Measurements from ENCODE around the gene AMACR.
"Not testable (repeated sequence)": the region's sequence is repeated elsewhere in the genome, so short reads cannot be mapped to it uniquely, and the experiment has no call there.

Gene AMACR

GRCh38 chr5:34035756-34036155 is 27.9 kb upstream of the AMACR start:
- no peak for DNase-seq

GRCh38 chr5:34034534-34035327 is 26.9 kb upstream of the AMACR start:
- no peak for DNase-seq

DNA sequence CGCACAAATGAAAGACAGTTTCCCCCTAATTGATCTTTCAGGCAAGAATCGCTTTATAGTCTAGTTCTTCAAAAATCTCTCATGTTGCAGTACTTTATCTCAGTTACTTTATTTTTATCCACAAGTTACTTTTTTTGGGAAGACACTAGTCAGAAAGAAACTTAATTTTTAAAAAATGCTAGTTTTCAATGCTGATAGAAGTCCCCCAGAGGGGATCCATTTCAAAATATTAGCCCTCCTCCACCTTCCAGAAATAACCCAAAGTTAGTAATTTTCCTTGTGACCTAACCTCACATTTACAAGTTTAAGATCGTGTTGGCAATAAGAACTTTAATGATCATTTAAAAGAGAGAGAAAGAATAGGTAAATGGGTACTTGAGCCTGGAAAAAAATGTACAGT is 24.1 kb upstream of the AMACR start:
- no peak for DNase-seq

GRCh38 chr5:34031117-34031516 is 23.3 kb upstream of the AMACR start:
- no peak for DNase-seq

GRCh38 chr5:34030585-34030984 is 22.7 kb upstream of the AMACR start:
- DNase-seq = not testable (repeated sequence)

DNA sequence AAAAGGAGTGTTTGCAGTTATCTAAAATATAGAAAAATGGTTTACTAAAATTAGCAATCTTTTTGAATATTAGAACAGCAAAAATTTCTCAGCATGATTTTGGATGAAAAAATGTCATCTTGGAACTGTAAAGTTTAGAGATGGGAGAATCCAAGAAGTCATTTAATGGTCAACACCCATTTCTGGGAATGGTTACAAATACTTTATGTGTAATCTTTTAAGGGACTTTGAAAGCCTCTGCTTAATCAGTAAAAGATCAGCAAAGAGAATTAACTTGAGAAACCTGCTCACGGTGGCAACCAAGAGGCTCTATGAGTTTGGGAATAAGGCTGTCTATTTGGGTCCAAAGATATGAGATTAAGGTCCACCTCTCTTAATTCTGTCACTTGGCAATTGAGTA is 22.2 kb upstream of the AMACR start:
- DNase-seq = no peak

GRCh38 chr5:34028349-34028748 is 20.5 kb upstream of the AMACR start:
- DNase-seq = no peak

GRCh38 chr5:34026089-34026761 is 18.4 kb upstream of the AMACR start:
- DNase-seq = no peak

DNA sequence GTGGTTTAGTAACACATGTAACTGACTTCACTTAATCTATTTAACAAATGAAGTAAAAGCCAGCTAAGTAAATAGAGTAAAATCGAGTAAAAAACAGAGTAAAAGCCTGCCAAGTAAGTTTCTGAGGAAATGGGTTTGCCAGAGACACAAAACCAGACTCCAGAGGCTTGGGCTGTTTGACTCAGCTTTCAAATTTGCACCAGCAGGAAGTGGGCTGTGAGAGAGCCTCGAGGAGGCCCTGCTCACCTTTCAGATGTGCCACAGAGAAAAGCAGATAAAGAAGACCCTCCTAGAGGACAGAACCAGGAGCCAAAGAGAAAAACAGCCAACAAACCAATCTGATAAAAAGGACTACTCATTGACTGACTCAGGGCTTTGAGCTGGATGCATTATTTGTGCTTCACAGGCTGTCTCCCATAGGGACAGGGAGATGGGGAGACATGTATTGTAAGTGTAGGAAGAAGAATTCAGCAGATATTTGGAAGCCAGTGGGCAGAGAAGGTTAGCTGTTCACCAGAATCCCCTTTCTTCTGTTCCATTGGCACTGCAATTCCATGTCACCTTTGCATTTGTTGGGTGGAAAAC is 14.4 kb upstream of the AMACR start:
- no peak for DNase-seq

DNA sequence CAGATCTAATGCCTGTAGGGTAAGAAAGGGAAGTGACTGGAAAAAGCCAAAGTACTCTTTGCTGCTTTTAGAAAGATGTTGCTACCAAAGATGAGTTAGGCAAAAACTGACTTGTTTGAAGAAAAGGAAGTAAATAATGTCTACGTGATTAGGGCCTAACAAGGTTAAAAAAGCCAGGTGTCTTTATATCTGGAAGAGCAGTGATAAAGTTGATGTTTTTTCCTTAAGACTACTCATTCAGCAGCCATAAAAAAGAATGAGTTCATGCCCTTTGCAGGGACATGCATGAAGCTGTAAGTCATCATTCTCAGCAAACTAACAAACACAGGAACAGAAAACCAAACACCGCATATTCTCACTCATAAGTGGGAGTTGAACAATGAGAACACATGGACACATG is 13.5 kb upstream of the AMACR start:
- DNase-seq = no peak

DNA sequence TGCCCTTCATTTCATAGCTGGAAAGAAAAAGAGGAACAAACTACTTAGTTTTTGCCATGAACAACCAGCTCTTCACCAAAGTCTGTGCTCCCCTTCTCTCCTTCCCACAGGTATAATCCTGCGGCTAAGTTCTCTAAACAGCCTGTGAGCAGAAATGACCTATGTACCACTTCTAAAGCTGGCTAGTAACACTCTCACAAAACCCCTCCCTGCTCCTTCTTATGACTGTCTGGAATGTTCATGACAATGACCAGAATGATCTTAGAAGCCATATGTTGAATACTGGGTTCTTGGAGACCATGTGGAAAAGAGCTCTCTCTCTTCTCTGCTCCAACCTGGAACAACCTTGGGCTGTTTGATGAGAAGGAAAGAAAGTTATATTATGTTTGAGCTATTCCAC is 12.9 kb upstream of the AMACR start:
- no peak for DNase-seq

DNA sequence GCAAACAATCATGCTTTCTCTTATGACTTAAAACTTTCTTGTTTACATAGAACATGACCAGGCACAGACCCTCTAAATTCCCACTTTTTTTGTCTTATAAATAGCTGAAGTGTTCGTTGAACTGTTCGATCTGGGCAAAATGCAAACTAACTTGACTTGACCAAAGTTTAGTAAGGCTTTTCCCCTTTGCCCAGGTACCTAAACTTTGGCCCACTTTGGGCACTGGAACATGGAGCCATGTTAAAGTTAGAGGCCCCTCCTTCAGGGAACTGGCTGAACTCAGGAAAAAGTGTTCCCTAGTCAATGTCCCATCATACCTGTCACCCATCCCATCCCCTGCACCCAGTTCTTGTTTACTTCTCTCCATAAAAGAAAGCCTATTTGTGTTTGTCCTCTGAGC is 9.4 kb upstream of the AMACR start:
- no peak for DNase-seq

DNA sequence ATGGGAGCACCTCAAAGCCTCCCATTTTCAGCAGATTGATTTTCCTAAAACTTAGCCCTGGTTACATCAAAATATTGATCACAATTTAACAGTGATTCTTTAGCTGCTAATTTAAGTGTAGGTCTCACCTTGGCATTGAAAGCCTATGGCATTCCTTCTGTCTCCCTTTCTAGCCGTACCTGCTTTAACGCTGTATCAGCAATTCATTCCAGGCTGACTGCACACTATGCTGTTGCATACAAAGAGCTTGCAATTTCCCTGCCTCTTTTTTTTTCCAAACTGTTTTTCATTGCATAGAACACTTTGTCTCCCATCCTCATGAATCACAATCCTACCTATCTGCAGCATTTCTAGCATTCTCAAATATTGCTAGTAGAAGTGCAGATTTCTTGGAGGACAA is 8.9 kb upstream of the AMACR start:
- no peak for DNase-seq

GRCh38 chr5:34016222-34016621 is 8.4 kb upstream of the AMACR start:
- no peak for DNase-seq

DNA sequence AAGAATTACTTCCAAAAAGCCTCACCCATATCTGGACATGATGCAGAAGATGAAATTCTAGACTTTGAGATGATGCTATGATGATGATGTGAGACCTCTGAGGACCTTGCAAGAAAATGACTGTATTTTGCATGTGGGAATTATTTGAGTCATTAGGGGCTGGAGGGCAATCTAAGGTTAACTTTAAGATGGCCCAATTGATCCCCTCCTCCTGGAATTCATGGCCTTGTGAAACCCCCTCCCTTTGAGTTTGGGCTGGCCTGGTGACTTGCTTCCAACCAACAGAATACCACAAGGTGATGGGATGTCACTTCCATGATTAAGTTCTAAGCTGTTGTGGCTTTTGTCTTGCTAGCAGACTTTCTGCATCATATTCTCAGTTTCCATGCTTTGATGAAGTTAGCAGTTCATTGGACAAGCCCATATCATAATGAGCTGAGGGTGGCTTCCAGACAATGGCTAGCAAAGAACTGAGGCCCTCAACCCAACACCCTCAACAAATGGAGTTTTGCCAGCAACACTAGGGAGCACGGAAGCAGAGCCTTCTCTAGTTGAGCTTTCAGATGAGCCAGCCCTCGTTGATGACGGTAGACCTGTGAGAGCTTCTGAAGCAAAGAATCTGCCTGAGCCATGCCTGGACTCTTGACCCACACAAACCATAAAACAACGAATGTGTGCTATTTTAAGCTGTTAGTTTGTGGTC is 7.4 kb upstream of the AMACR start:
- no peak for DNase-seq

- no peak for DNase-seq
Measured at GRCh38 chr5:34014626-34015025, 6.8 kb upstream of the AMACR start.

DNA sequence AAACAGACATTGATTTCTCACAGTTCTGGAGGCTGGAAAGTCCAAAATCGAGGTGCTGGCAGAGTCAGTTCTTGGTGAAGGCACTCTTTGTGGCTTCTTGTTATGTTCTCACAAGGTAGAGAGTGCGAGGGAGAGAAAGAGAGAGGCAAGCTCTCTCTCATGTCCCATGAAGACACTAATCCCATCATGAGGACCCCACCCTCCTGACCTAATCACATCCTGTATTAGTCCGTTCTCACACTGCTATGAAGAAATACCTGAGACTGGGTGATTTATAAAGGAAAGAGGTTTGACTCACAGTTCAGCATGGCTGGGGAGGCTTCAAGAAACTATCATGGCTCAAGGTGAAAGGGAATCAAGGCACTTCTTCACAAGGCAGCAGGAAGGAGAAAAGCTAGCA is 5.7 kb upstream of the AMACR start:
- DNase-seq = no peak

DNA sequence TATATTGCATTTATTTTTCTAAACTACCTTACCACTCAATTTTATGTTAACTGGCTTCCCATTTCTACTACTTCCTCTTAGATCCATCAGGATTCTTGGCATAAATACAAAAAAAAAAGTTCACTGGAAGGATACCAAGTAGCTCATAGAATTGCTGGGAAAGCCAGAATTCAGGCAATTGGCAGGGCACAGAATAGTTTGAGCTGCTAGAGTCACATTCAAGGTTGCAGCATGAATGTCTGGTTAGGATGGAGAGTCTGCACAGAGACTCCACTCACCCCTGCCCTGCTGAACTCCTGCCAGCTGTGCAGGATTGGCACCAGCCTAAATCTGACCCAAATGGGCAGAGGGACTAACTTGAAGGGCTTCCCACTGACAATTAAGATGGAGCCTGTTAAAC is 4.9 kb upstream of the AMACR start:
- DNase-seq = no peak

GRCh38 chr5:34011536-34011935 is 3.7 kb upstream of the AMACR start:
- DNase-seq = no peak

DNA sequence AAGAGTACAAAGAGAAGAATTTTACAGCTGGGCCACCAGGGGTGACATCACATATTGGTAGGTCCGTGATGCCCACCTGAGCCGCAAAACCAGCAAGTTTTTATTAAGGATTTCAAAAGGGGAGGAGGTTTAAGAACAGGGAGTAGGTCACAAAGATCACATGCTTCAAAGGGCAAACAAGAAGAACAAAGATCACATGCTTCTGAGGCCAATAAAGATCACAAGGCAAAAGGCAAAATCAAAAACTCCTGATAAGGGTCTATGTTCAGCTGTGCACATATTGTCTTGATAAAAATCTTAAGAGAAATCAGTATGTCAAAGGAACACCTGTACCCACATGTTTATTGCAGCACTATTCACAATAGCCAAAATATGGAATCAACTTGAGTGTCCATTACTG is 2.3 kb upstream of the AMACR start:
- DNase-seq = not testable (repeated sequence)

GRCh38 chr5:34009610-34010009 is 1.8 kb upstream of the AMACR start:
- no peak for DNase-seq

GRCh38 chr5:34008802-34009201 is 952 bp upstream of the AMACR start:
- DNase-seq = no peak

DNA sequence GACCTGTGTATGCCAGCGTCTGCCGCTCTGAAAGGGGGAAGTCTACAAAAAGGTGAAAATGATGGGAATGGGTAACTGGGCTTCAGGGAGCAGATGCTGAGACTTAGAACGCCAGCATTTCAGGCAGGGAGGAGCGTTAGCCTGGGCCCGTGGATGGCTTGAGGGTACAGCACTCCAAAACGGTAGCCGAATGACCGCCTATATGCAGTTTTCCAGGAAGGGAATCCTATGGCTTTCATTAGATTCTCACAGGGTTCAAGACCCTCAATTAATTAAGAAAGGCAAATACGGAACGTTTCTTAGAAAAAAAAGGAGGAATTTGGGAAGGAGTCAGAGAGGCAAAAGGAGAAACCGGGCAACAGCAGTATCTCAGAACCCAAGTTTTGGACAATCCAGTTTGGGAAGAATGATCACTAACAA is 639 bp downstream of the AMACR start:
- DNase-seq = no peak

DNA sequence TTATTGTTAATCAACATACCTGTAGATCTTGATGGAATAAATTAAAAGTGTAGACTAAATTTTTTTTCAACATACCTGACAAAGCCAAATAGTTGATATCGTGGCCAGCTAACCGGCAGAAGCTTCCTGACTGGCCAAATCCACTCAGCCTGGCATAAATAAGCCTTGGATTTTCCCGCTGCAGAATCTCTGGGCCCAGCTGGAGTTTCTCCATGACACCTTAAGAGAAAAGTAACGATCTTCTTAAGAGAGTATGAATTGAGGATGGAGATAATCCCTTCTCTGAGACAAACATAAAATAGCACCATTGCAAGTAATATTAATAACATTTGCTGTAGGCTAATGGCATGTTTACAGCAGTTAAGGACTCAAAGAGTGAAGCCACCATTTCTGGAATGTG is 2.2 kb downstream of the AMACR start:
- DNase-seq = no peak
